Stimulated activated CD8-positive, alpha-beta memory T cell treated with anti-CD3 and anti-CD28 coated beads, Interleukin-7, amount 100 ng/mL, for 48 hours (primary cell): ENCODE measurements around the gene FRMPD2.
"Not testable (repeated sequence)": the region's sequence is repeated elsewhere in the genome, so short reads cannot be mapped to it uniquely, and the experiment has no call there.

Experiments used
- DNase-seq, 2 donors: peaks; one replicate each; pipeline ENCODE4 v3.0.0-alpha.2; 2020; ENCODE audit warnings: low read depth in 1 of 2; ENCODE audit errors: extremely low read depth in 1 of 2

The FRMPD2 gene

GRCh38 chr10:48288661-48289060, 14.2 kb upstream of the FRMPD2 start:
- no peak for DNase-seq

GRCh38 chr10:48287417-48288391, 13.2 kb upstream of the FRMPD2 start:
- no peak for DNase-seq

- DNase-seq, result no peak
Observed at GRCh38 chr10:48286356-48286755, 11.9 kb upstream of the FRMPD2 start.

GRCh38 chr10:48285710-48286109, 11.2 kb upstream of the FRMPD2 start:
- no peak for DNase-seq

- DNase-seq, result no peak
Observed at GRCh38 chr10:48284811-48285210, 10.3 kb upstream of the FRMPD2 start.

GRCh38 chr10:48284002-48284546, 9.6 kb upstream of the FRMPD2 start:
- DNase-seq, result no peak

- DNase-seq, result no peak
Observed at GRCh38 chr10:48282829-48283228, 8.3 kb upstream of the FRMPD2 start.

GRCh38 chr10:48281697-48282096, 7.2 kb upstream of the FRMPD2 start:
- DNase-seq, result not testable (repeated sequence)

- DNase-seq, result no peak
Observed at GRCh38 chr10:48279081-48279751, 4.7 kb upstream of the FRMPD2 start.

GRCh38 chr10:48277093-48277492, 2.6 kb upstream of the FRMPD2 start:
- DNase-seq, result no peak

- no peak for DNase-seq
Observed at GRCh38 chr10:48273741-48274140, 755 bp downstream of the FRMPD2 start.

- DNase-seq, result no peak
Observed at GRCh38 chr10:48272682-48273081, 1.8 kb downstream of the FRMPD2 start.

- no peak for DNase-seq
Observed at GRCh38 chr10:48271047-48271730, 3.3 kb downstream of the FRMPD2 start.

- DNase-seq, result peak in 1 of 2 donors; percentile 10
Observed at GRCh38 chr10:48266528-48266927, 8.0 kb downstream of the FRMPD2 start.

- DNase-seq, result no peak
Observed at GRCh38 chr10:48258105-48258504, 16.4 kb downstream of the FRMPD2 start.

- no peak for DNase-seq
Observed at GRCh38 chr10:48257407-48257961, 17.0 kb downstream of the FRMPD2 start.

GRCh38 chr10:48255722-48256121, 18.8 kb downstream of the FRMPD2 start:
- no peak for DNase-seq

GRCh38 chr10:48254750-48255512, 19.6 kb downstream of the FRMPD2 start:
- no peak for DNase-seq

- no peak for DNase-seq
Observed at GRCh38 chr10:48253970-48254657, 20.4 kb downstream of the FRMPD2 start.

- DNase-seq, result no peak
Observed at GRCh38 chr10:48252354-48252650, 22.2 kb downstream of the FRMPD2 start.
